ENCODE data around the gene ESR1. TPM values are rescaled to one million over a fixed set of nuclear protein-coding genes. Genes with fewer than 3 reads are reported as not detected.

Gene ESR1
- total RNA-seq, 1 experiment from 2014 or later, result not detected

- Histone ChIP-seq H2AFZ (ENCODE audit: low read length) (no peak overlapping the region), H3K14ac (ENCODE audit: insufficient read depth, low read length) (no peak overlapping the region), H3K4ac (ENCODE audit: low read depth, low read length) (no peak overlapping the region), H3K79me2 (ENCODE audit: insufficient read depth, low read length) (no peaks in the 10 kb centered on the region), H2BK12ac (ENCODE audit: insufficient read length, low read depth, low read length) (no peak overlapping the region), H2BK120ac (ENCODE audit: low read depth, low read length, poor library complexity, severe bottlenecking) (no peak overlapping the region), H3K9me3 (ENCODE audit: control insufficient read depth, low read depth, low read length) (no peaks in the 10 kb centered on the region), H2BK20ac (ENCODE audit: low read depth, low read length, poor library complexity, severe bottlenecking) (no peak overlapping the region), H4K91ac (ENCODE audit: insufficient read length, low read depth, low read length) (no peak overlapping the region), H3T11ph (ENCODE audit: low read length) (no peak overlapping the region), H4K8ac (replicated peaks; ENCODE audit: insufficient read length, low read depth, low read length) (no peak overlapping the region), H3K4me1 (ENCODE audit: insufficient read depth, low read length) (no peaks in the 10 kb centered on the region), H3K79me1 (ENCODE audit: insufficient read depth, low read depth, low read length, poor library complexity, severe bottlenecking) (no peaks in the 10 kb centered on the region), H2AK5ac (ENCODE audit: insufficient read length, low read length) (no peak overlapping the region), H3K4me2 (ENCODE audit: insufficient read depth, insufficient read length, low read length) (no peak overlapping the region), H2BK5ac (ENCODE audit: insufficient read length, low read length) (no peak overlapping the region), H4K20me1 (ENCODE audit: control insufficient read depth, insufficient read depth, insufficient read length) (no peaks in the 10 kb centered on the region), H2BK15ac (ENCODE audit: low read depth, low read length) (no peak overlapping the region), H3K23ac (ENCODE audit: insufficient read length, low read depth, low read length) (no peak overlapping the region), H3K23me2 (ENCODE audit: insufficient read length, low read depth, low read length, poor library complexity, severe bottlenecking) (no peaks in the 10 kb centered on the region), H3K9ac (ENCODE audit: extremely low read depth, insufficient read length, low read length) (no peak overlapping the region), H4K5ac (ENCODE audit: insufficient read length, low read depth, low read length) (no peak overlapping the region), H3K56ac (ENCODE audit: insufficient read length, low read depth, low read length) (no peak overlapping the region), H3K27me3 (ENCODE audit: insufficient read depth, low read length) (no peaks in the 10 kb centered on the region), H3K18ac (ENCODE audit: insufficient read length, low read depth, low read length) (no peak overlapping the region), H3K27ac (ENCODE audit: insufficient read length, low read depth, low read length) (no peak overlapping the region)
- H3K4me1 Mint-ChIP-seq, result no peaks in the 10 kb centered on the region
- H3K27me3 Mint-ChIP-seq (ENCODE audit: low read depth), result no peaks in the 10 kb centered on the region; the same call in 1 of the 2 replicates
- no peaks in the 10 kb centered on the region for H3K36me3 Mint-ChIP-seq (ENCODE audit: insufficient read depth in 1 of 3, low read depth in 3 of 3)
- WGBS (ENCODE audit: extremely low coverage, insufficient read length, low lambda C conversion rate), result no CpG with 5 or more reads among the region's 5 CpGs
- peak overlapping the region in 1 of 3 experiments; percentile 88; a peak in 1 of 7 replicates for H3K27ac Mint-ChIP-seq
- no peaks in the 10 kb centered on the region for H3K9me3 Mint-ChIP-seq
- H3K4me3 Mint-ChIP-seq, result no peak overlapping the region
- no peak for TF ChIP-seq CTCF (conservative IDR thresholded peaks at IDR 0.05)
- no peak for DNase-seq
Observed at GRCh38 chr6:151962246-151962846, 154.9 kb downstream of the ESR1 start.
